Measurements from ENCODE around the gene GMPR2. TPM values are rescaled to one million over a fixed set of nuclear protein-coding genes. Genes with fewer than 3 reads are reported as not detected.

GMPR2 gene
- total and polyA plus RNA-seq, 2 experiments from 2014 or later = 60.6 to 70.6 TPM

DNA sequence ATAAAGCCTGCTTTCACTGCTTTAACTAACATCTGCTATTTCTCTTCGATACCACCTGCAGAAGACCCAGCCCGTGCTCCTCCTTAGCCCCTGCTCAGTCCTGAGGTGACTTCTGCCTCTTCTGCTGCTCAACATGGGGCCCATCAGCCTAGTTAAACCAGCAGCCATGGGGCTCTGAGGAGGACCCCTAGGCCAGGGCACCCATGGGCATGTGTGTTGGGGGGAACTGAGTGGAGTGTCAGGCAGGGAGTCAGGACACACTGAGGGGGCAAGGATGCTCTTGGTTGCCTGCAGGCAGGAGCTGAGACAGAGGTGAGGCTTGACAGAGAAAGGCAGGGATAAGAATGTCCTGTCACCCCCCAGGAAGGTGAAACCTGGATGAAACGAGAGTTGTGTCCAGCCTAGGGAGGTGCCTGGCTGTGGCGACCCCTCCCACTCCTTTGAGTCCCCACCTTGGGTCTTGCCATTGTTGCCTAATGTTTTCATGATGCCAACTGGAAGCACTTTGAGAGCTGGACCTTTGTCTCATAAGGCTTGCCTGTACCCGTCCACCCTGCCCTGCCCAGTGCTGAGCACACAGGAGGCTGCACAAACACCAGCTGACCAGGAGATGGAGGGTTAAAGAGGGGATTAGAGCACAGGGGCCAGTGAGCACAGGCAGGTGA lies 51.2 kb downstream of the GMPR2 start (continued):
- TF ChIP-seq, protein P1, sequence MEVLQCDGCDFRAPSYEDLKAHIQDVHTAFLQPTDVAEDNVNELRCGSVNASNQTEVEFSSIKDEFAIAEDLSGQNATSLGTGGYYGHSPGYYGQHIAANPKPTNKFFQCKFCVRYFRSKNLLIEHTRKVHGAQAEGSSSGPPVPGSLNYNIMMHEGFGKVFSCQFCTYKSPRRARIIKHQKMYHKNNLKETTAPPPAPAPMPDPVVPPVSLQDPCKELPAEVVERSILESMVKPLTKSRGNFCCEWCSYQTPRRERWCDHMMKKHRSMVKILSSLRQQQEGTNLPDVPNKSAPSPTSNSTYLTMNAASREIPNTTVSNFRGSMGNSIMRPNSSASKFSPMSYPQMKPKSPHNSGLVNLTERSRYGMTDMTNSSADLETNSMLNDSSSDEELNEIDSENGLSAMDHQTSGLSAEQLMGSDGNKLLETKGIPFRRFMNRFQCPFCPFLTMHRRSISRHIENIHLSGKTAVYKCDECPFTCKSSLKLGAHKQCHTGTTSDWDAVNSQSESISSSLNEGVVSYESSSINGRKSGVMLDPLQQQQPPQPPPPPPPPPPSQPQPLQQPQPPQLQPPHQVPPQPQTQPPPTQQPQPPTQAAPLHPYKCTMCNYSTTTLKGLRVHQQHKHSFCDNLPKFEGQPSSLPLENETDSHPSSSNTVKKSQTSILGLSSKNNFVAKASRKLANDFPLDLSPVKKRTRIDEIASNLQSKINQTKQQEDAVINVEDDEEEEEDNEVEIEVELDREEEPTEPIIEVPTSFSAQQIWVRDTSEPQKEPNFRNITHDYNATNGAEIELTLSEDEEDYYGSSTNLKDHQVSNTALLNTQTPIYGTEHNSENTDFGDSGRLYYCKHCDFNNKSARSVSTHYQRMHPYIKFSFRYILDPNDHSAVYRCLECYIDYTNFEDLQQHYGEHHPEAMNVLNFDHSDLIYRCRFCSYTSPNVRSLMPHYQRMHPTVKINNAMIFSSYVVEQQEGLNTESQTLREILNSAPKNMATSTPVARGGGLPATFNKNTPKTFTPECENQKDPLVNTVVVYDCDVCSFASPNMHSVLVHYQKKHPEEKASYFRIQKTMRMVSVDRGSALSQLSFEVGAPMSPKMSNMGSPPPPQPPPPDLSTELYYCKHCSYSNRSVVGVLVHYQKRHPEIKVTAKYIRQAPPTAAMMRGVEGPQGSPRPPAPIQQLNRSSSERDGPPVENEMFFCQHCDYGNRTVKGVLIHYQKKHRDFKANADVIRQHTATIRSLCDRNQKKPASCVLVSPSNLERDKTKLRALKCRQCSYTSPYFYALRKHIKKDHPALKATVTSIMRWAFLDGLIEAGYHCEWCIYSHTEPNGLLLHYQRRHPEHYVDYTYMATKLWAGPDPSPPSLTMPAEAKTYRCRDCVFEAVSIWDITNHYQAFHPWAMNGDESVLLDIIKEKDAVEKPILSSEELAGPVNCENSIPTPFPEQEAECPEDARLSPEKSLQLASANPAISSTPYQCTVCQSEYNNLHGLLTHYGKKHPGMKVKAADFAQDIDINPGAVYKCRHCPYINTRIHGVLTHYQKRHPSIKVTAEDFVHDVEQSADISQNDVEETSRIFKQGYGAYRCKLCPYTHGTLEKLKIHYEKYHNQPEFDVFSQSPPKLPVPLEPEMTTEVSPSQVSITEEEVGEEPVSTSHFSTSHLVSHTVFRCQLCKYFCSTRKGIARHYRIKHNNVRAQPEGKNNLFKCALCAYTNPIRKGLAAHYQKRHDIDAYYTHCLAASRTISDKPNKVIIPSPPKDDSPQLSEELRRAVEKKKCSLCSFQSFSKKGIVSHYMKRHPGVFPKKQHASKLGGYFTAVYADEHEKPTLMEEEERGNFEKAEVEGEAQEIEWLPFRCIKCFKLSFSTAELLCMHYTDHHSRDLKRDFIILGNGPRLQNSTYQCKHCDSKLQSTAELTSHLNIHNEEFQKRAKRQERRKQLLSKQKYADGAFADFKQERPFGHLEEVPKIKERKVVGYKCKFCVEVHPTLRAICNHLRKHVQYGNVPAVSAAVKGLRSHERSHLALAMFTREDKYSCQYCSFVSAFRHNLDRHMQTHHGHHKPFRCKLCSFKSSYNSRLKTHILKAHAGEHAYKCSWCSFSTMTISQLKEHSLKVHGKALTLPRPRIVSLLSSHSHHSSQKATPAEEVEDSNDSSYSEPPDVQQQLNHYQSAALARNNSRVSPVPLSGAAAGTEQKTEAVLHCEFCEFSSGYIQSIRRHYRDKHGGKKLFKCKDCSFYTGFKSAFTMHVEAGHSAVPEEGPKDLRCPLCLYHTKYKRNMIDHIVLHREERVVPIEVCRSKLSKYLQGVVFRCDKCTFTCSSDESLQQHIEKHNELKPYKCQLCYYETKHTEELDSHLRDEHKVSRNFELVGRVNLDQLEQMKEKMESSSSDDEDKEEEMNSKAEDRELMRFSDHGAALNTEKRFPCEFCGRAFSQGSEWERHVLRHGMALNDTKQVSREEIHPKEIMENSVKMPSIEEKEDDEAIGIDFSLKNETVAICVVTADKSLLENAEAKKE (CRISPR knock-in tag; IDR thresholded peaks at IDR 0.05) = no peak
- TF ChIP-seq, protein P2, sequence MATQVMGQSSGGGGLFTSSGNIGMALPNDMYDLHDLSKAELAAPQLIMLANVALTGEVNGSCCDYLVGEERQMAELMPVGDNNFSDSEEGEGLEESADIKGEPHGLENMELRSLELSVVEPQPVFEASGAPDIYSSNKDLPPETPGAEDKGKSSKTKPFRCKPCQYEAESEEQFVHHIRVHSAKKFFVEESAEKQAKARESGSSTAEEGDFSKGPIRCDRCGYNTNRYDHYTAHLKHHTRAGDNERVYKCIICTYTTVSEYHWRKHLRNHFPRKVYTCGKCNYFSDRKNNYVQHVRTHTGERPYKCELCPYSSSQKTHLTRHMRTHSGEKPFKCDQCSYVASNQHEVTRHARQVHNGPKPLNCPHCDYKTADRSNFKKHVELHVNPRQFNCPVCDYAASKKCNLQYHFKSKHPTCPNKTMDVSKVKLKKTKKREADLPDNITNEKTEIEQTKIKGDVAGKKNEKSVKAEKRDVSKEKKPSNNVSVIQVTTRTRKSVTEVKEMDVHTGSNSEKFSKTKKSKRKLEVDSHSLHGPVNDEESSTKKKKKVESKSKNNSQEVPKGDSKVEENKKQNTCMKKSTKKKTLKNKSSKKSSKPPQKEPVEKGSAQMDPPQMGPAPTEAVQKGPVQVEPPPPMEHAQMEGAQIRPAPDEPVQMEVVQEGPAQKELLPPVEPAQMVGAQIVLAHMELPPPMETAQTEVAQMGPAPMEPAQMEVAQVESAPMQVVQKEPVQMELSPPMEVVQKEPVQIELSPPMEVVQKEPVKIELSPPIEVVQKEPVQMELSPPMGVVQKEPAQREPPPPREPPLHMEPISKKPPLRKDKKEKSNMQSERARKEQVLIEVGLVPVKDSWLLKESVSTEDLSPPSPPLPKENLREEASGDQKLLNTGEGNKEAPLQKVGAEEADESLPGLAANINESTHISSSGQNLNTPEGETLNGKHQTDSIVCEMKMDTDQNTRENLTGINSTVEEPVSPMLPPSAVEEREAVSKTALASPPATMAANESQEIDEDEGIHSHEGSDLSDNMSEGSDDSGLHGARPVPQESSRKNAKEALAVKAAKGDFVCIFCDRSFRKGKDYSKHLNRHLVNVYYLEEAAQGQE (IDR thresholded peaks at IDR 0.05; ENCODE audit: unreplicated experiment) = no peak
- TF ChIP-seq CREB1 (CRISPR knock-in tag; IDR thresholded peaks at IDR 0.05; ENCODE audit: low read depth) (no peak), ZNF114 (CRISPR knock-in tag; IDR thresholded peaks at IDR 0.05) (no peak), EZH2 (IDR thresholded peaks at IDR 0.05; ENCODE audit: low read depth, unreplicated experiment) (no peak), POLR2AphosphoS5 (IDR thresholded peaks at IDR 0.05; ENCODE audit: low read depth) (no peak)
- TF ChIP-seq, protein P3, sequence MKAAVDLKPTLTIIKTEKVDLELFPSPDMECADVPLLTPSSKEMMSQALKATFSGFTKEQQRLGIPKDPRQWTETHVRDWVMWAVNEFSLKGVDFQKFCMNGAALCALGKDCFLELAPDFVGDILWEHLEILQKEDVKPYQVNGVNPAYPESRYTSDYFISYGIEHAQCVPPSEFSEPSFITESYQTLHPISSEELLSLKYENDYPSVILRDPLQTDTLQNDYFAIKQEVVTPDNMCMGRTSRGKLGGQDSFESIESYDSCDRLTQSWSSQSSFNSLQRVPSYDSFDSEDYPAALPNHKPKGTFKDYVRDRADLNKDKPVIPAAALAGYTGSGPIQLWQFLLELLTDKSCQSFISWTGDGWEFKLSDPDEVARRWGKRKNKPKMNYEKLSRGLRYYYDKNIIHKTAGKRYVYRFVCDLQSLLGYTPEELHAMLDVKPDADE (IDR thresholded peaks at IDR 0.05) = no peak
- TF ChIP-seq, protein P4, sequence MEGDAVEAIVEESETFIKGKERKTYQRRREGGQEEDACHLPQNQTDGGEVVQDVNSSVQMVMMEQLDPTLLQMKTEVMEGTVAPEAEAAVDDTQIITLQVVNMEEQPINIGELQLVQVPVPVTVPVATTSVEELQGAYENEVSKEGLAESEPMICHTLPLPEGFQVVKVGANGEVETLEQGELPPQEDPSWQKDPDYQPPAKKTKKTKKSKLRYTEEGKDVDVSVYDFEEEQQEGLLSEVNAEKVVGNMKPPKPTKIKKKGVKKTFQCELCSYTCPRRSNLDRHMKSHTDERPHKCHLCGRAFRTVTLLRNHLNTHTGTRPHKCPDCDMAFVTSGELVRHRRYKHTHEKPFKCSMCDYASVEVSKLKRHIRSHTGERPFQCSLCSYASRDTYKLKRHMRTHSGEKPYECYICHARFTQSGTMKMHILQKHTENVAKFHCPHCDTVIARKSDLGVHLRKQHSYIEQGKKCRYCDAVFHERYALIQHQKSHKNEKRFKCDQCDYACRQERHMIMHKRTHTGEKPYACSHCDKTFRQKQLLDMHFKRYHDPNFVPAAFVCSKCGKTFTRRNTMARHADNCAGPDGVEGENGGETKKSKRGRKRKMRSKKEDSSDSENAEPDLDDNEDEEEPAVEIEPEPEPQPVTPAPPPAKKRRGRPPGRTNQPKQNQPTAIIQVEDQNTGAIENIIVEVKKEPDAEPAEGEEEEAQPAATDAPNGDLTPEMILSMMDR (conservative IDR thresholded peaks at IDR 0.05; ENCODE audit: low read depth in 2 of 2) = no peak
